ENCODE results near the gene MLLT3. TPM values are rescaled to one million over a fixed set of nuclear protein-coding genes. Genes with fewer than 3 reads are reported as not detected.

MLLT3 gene
- total RNA-seq, 2 donors from 2014 or later, result 40.0 to 47.5 TPM

DNA sequence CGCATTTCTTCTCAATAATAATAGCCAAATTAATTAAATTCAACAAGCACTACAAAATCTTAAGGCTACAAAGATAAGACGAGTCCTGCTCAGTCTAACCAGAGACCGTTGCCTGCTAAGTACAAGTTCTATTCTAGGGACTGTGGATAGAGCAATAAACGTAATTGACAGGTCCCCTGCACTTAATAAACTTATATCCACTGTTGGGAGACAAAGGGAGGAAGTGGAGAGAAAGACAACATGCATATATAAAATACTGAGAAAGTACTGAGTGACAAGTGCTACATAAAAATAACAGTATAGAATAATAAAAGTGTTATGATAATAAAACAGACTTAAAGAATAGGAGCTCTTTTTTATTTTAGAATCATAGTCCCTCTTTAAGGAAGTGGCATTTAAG is 158.1 kb downstream of the MLLT3 start:
- Mint-ChIP-seq H3K27ac (no peak overlapping the region), H3K27me3 (ENCODE audit: low read depth) (no peaks in the 10 kb centered on the region), H3K4me1 (ENCODE audit: low read depth) (peaks cover 51% of the 10 kb centered on the region), H3K9me3 (peaks cover 0 to 2% of the 10 kb centered on the region in 2 donors), H3K36me3 (ENCODE audit: insufficient read depth in 2 of 2) (peaks cover under 1 to 2% of the 10 kb centered on the region in 2 donors), H3K4me3 (no peak overlapping the region)
- DNase-seq, result no peak
- no peak for ATAC-seq (replicated peaks in 1 of 2)

DNA sequence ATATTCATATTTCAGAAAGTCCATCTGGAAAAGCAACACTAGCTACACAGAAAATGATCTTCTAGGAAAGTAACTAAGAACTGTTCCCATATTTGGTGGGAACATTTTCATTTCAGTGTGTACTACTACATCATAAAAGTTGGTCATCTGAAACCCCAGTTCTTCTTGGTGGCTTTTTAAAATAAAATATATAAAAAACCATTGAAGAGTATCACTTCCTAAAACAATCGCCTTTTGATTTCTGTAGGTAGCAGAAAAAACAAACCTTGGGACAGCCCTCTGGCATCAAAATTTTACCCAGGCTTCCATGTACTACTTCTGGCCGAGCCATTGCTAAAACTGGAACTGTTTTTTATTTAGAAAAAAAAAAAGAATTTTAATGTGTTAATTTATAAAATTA is 158.5 kb downstream of the MLLT3 start:
- no peak overlapping the region for H3K4me3 Mint-ChIP-seq
- H3K4me1 Mint-ChIP-seq (ENCODE audit: low read depth), result peaks cover 55% of the 10 kb centered on the region
- DNase-seq (no peak), ATAC-seq (replicated peaks in 1 of 2) (no peak)
- peaks cover 0 to 2% of the 10 kb centered on the region in 2 donors for H3K36me3 Mint-ChIP-seq (ENCODE audit: insufficient read depth in 2 of 2)
- H3K9me3 Mint-ChIP-seq, result peaks cover 0 to 2% of the 10 kb centered on the region in 2 donors
- no peak overlapping the region for H3K27ac Mint-ChIP-seq
- no peaks in the 10 kb centered on the region for H3K27me3 Mint-ChIP-seq (ENCODE audit: low read depth)

GRCh38 chr9:20462410-20462809 is 159.9 kb downstream of the MLLT3 start:
- Mint-ChIP-seq H3K27ac (no peak overlapping the region), H3K9me3 (peaks cover 2 to 3% of the 10 kb centered on the region in 2 donors), H3K4me3 (no peak overlapping the region), H3K27me3 (ENCODE audit: low read depth) (no peaks in the 10 kb centered on the region), H3K36me3 (ENCODE audit: insufficient read depth in 2 of 2) (no peaks in the 10 kb centered on the region), H3K4me1 (ENCODE audit: low read depth) (peaks cover 63% of the 10 kb centered on the region)
- no peak for DNase-seq
- no peak for ATAC-seq (replicated peaks in 1 of 2)

GRCh38 chr9:20447291-20447690 is 175.0 kb downstream of the MLLT3 start:
- DNase-seq (no peak), ATAC-seq (replicated peaks in 1 of 2) (no peak)
- Mint-ChIP-seq H3K4me3 (no peak overlapping the region), H3K9me3 (no peaks in the 10 kb centered on the region), H3K4me1 (ENCODE audit: low read depth) (peaks cover 19% of the 10 kb centered on the region), H3K36me3 (ENCODE audit: insufficient read depth in 2 of 2) (peaks cover 0 to 1% of the 10 kb centered on the region in 2 donors), H3K27me3 (ENCODE audit: low read depth) (no peaks in the 10 kb centered on the region), H3K27ac (no peak overlapping the region)

DNA sequence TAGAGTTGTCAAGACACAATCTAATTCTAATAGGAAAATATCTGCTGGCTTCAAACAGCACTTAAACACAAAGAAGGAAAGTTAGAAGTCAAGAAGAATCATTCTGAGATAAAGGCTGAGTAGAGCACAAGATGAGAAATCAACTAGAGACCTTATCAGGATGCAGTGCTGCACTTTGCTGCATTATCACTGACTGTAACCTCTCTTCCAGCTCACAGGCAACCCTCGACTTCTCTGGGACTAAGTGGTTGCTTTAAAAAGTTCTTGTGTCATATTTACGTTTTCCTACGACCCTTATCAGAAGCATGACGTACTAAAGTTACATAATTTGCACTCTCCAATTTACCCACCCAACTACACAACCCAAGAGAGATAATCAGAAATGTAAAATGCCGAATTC is 176.1 kb downstream of the MLLT3 start:
- H3K9me3 Mint-ChIP-seq, result no peaks in the 10 kb centered on the region
- no peak overlapping the region for H3K4me3 Mint-ChIP-seq
- H3K27me3 Mint-ChIP-seq (ENCODE audit: low read depth), result no peaks in the 10 kb centered on the region
- ATAC-seq (replicated peaks in 1 of 2), result no peak
- H3K27ac Mint-ChIP-seq, result no peak overlapping the region
- H3K36me3 Mint-ChIP-seq (ENCODE audit: insufficient read depth in 2 of 2), result no peaks in the 10 kb centered on the region
- H3K4me1 Mint-ChIP-seq (ENCODE audit: low read depth), result peaks cover 28% of the 10 kb centered on the region
- DNase-seq, result no peak

DNA sequence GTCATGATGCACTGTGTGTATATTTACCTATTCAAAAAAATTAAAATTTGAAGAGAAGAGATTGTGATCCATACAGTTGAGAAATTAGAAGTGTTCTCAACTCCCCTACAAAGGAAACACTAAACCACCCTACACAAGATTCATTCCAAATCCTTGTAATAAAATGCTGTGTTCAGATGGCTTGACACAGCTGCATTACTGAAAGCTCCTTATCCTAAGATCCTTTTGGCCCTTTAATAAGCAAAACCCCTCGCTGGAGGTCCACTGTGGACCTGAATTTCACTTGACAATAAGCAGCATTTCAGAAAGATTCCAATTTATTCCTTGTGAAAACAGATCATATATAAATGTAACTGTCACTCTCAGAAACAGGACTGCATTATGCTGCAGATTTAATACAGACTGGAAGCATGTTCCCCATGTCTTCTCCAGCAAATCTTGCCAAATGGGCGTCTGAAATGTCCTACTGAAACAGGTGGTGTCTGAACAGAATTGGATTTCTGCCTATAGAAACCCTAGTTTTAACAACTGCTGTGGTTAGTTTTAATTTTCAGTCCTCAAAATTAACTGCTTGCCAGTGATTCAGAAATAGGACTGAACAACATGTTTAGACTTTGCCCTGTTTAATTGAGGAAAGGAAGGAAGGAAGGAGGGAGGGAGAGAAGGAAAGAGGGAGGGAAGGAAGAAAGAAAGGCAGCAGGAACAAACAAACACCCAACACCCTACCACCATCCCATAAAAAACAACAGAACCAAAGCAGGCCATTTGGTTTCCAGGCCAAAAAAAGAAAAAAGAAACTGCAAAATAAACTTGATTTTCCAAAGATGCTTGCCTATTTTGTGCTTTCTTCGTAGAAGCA is 179.6 kb downstream of the MLLT3 start:
- no peak overlapping the region for H3K4me3 Mint-ChIP-seq
- DNase-seq, result no peak
- H3K27ac Mint-ChIP-seq, result no peak overlapping the region
- peaks cover 0 to 3% of the 10 kb centered on the region in 2 donors for H3K36me3 Mint-ChIP-seq (ENCODE audit: insufficient read depth in 2 of 2)
- H3K27me3 Mint-ChIP-seq (ENCODE audit: low read depth), result no peaks in the 10 kb centered on the region
- H3K9me3 Mint-ChIP-seq, result no peaks in the 10 kb centered on the region
- peaks cover 51% of the 10 kb centered on the region for H3K4me1 Mint-ChIP-seq (ENCODE audit: low read depth)
- ATAC-seq (replicated peaks in 1 of 2), result no peak

GRCh38 chr9:20441711-20442423 is 180.4 kb downstream of the MLLT3 start:
- no peaks in the 10 kb centered on the region for H3K27me3 Mint-ChIP-seq (ENCODE audit: low read depth)
- H3K36me3 Mint-ChIP-seq (ENCODE audit: insufficient read depth in 2 of 2), result peaks cover 0 to 3% of the 10 kb centered on the region in 2 donors
- H3K4me1 Mint-ChIP-seq (ENCODE audit: low read depth), result peaks cover 52% of the 10 kb centered on the region
- H3K27ac Mint-ChIP-seq, result peak overlapping the region; percentile 11
- peak overlapping the region; percentile 21 to 53 for H3K4me3 Mint-ChIP-seq
- ATAC-seq (replicated peaks in 1 of 2) (no peak), DNase-seq (no peak)
- H3K9me3 Mint-ChIP-seq, result no peaks in the 10 kb centered on the region

GRCh38 chr9:20441166-20441565 is 181.1 kb downstream of the MLLT3 start:
- ATAC-seq (replicated peaks in 1 of 2) (no peak), DNase-seq (no peak)
- Mint-ChIP-seq H3K9me3 (no peaks in the 10 kb centered on the region), H3K4me1 (ENCODE audit: low read depth) (peaks cover 59% of the 10 kb centered on the region), H3K27ac (peak overlapping the region; percentile 32), H3K4me3 (peak overlapping the region; percentile 59 to 60), H3K27me3 (ENCODE audit: low read depth) (no peaks in the 10 kb centered on the region), H3K36me3 (ENCODE audit: insufficient read depth in 2 of 2) (peaks cover 0 to 3% of the 10 kb centered on the region in 2 donors)

DNA sequence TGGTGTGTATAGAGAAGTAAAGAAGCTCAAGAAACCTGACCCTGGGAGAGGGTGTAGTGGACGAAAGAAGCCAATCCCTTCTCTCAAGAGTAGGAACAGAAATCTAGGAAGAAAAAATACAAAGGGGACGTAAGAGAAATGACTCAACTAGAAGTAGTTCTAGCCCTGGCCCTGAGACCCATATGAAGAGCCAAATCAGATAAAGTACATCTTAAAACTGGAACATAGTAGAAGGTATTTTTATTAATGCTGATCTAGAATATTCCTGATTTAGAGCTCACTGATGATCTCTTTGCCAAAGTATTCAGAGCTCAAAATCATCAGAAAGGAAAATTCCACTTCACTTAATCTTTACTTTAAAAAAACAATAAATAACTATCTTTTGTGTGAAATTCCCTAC is 184.8 kb downstream of the MLLT3 start:
- Mint-ChIP-seq H3K27ac (no peak overlapping the region), H3K4me1 (ENCODE audit: low read depth) (peaks cover 43% of the 10 kb centered on the region)

DNA sequence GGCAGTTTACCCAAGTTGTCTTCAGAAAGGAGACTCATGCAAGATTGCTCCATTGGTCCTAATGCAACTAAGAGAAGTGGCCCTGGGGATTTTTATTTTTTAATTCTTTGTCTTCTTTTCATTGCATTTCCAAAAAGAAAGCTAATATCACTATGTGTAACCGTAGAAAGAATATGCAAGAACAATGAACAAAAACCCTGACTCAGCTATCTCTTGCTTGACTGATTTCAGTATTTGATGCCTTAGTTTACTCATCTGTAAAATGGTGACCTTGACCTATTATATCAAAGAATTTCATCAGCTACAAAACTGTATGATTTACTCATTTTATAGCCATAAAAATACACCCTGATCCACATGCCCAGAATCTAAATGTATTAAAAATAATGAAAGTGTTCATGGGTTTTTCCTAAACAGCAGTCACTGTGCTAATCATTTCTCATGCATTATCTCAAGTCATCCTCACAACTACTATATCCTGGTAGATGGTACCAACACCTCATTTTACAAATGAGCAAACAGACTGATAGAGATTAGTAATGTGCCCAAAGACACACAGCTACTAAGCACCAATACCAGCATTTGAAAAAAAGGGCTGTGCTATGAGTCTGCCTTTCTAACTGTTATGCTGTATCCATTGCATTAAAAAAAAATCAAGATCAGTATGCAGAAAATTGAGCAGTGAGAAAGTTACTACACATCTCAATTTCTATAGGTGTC is 185.7 kb downstream of the MLLT3 start:
- H3K36me3 Mint-ChIP-seq (ENCODE audit: insufficient read depth in 2 of 2), result peaks cover 0 to 3% of the 10 kb centered on the region in 2 donors
- no peak overlapping the region for H3K4me3 Mint-ChIP-seq
- no peaks in the 10 kb centered on the region for H3K27me3 Mint-ChIP-seq (ENCODE audit: low read depth)
- peaks cover 35% of the 10 kb centered on the region for H3K4me1 Mint-ChIP-seq (ENCODE audit: low read depth)
- no peaks in the 10 kb centered on the region for H3K9me3 Mint-ChIP-seq
- peak; percentile 65 to 82 for ATAC-seq (replicated peaks in 1 of 2)
- H3K27ac Mint-ChIP-seq, result no peak overlapping the region
- DNase-seq, result no peak

More for the DNA sequence above, 184.8 kb downstream of the MLLT3 start:
- Mint-ChIP-seq H3K36me3 (ENCODE audit: insufficient read depth in 2 of 2) (peaks cover 0 to 3% of the 10 kb centered on the region in 2 donors), H3K9me3 (no peaks in the 10 kb centered on the region), H3K27me3 (ENCODE audit: low read depth) (no peaks in the 10 kb centered on the region), H3K4me3 (no peak overlapping the region)
- DNase-seq (no peak), ATAC-seq (replicated peaks in 1 of 2) (no peak)

- Mint-ChIP-seq H3K4me3 (no peak overlapping the region), H3K36me3 (ENCODE audit: insufficient read depth in 2 of 2) (no peaks in the 10 kb centered on the region), H3K27ac (no peak overlapping the region), H3K27me3 (ENCODE audit: low read depth) (no peaks in the 10 kb centered on the region), H3K9me3 (no peaks in the 10 kb centered on the region), H3K4me1 (ENCODE audit: low read depth) (peaks cover 9% of the 10 kb centered on the region)
- no peak for DNase-seq
- ATAC-seq (replicated peaks in 1 of 2), result no peak
Measured at GRCh38 chr9:20428976-20429375, 193.3 kb downstream of the MLLT3 start.

DNA sequence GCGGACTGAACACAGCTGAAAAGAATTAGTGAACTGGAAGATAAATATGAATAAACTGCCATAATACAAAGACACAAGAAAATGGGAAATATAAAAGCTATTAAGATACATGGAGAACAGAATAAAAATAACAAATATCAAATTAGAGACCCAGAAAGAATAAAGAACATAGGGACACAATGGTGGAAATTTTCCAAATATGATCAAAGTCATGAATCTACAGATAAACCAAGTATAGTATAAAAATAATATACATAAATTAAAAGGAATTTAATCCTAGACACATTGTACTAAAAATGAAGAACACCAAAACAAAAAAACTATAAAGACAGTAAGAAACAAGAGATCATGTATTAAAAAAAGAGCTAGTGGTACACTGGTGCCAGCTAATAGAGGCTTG is 194.9 kb downstream of the MLLT3 start:
- H3K4me1 Mint-ChIP-seq (ENCODE audit: low read depth), result peaks cover 12% of the 10 kb centered on the region
- no peak overlapping the region for H3K27ac Mint-ChIP-seq
- no peaks in the 10 kb centered on the region for H3K36me3 Mint-ChIP-seq (ENCODE audit: insufficient read depth in 2 of 2)
- H3K9me3 Mint-ChIP-seq, result no peaks in the 10 kb centered on the region
- H3K27me3 Mint-ChIP-seq (ENCODE audit: low read depth), result no peaks in the 10 kb centered on the region
- ATAC-seq (replicated peaks in 1 of 2), result no peak
- no peak for DNase-seq
- H3K4me3 Mint-ChIP-seq, result no peak overlapping the region

GRCh38 chr9:20426019-20426418 is 196.3 kb downstream of the MLLT3 start:
- Mint-ChIP-seq H3K4me1 (ENCODE audit: low read depth) (peaks cover 17% of the 10 kb centered on the region), H3K36me3 (ENCODE audit: insufficient read depth in 2 of 2) (no peaks in the 10 kb centered on the region), H3K27ac (no peak overlapping the region), H3K4me3 (no peak overlapping the region), H3K9me3 (no peaks in the 10 kb centered on the region), H3K27me3 (ENCODE audit: low read depth) (no peaks in the 10 kb centered on the region)
- DNase-seq (no peak), ATAC-seq (replicated peaks in 1 of 2) (no peak)
